Measurements from ENCODE around the gene NCOA1. TPM values are rescaled to one million over a fixed set of nuclear protein-coding genes. Genes with fewer than 3 reads are reported as not detected.
"Not testable (repeated sequence)": the region's sequence is repeated elsewhere in the genome, so short reads cannot be mapped to it uniquely, and the experiment has no call there.

Gene NCOA1
- polyA plus RNA-seq, 1 donor from 2014 or later = 23.0 TPM

- H3K27me3 ChIP-seq (ENCODE audit: insufficient read depth, low read depth, low read length) = no peaks in the 10 kb centered on the region
- H3K9ac ChIP-seq (ENCODE audit: low read length) = no peak overlapping the region
- H3K9me2 ChIP-seq (ENCODE audit: insufficient read depth, low read length) = no peaks in the 10 kb centered on the region
- TF ChIP-seq POLR2AphosphoS5 (IDR thresholded peaks at IDR 0.05) (no peak), SMC3 (conservative IDR thresholded peaks at IDR 0.05; ENCODE audit: poor library complexity) (no peak), MXI1 (conservative IDR thresholded peaks at IDR 0.05; ENCODE audit: poor library complexity, severe bottlenecking) (no peak), CTCF (IDR thresholded peaks at IDR 0.05; ENCODE audit: poor library complexity, severe bottlenecking) (no peak), REST (IDR thresholded peaks at IDR 0.05; ENCODE audit: borderline replicate concordance) (no peak), EZH2 (IDR thresholded peaks at IDR 0.05; ENCODE audit: borderline replicate concordance, insufficient read depth, low read length, poor library complexity, severe bottlenecking) (no peak), TAF1 (IDR thresholded peaks at IDR 0.05; ENCODE audit: low read depth) (no peak), RAD21 (conservative IDR thresholded peaks at IDR 0.05) (no peak), EP300 (conservative IDR thresholded peaks at IDR 0.05; ENCODE audit: poor library complexity, severe bottlenecking) (no peak)
- H3K79me2 ChIP-seq (replicated peaks; ENCODE audit: insufficient read depth, low read length) = peaks cover 27% of the 10 kb centered on the region
- H3K36me3 ChIP-seq (ENCODE audit: insufficient read depth, low read length) = no peaks in the 10 kb centered on the region
- no peak overlapping the region for H3K4me2 ChIP-seq (ENCODE audit: low read length)
- no peaks in the 10 kb centered on the region for H4K20me1 ChIP-seq (ENCODE audit: insufficient read depth)
- no peak overlapping the region for H3K4me3 ChIP-seq (ENCODE audit: low read length)
- H2AFZ ChIP-seq (ENCODE audit: low read depth, low read length) = no peak overlapping the region
- no peaks in the 10 kb centered on the region for H3F3A ChIP-seq (ENCODE audit: insufficient read depth, low read length, poor library complexity, severe bottlenecking)
- no peak overlapping the region for H3K27ac ChIP-seq (ENCODE audit: low read length)
- H3K9me3 ChIP-seq (ENCODE audit: low read length) = no peaks in the 10 kb centered on the region
These were observed 306.6 kb downstream of the NCOA1 start for GRCh38 chr2:24797644-24798043.

- not testable (repeated sequence) for H4K20me1 ChIP-seq (ENCODE audit: insufficient read depth); H3K9me3 ChIP-seq (ENCODE audit: low read length)
- H3K79me2 ChIP-seq (replicated peaks; ENCODE audit: insufficient read depth, low read length) = peaks cover 11% of the 10 kb centered on the region
These were observed 309.4 kb downstream of the NCOA1 start for GRCh38 chr2:24800487-24800886.

GRCh38 chr2:24805811-24806660 lies 315.0 kb downstream of the NCOA1 start:
- H2AFZ ChIP-seq (ENCODE audit: low read depth, low read length); H3K9ac ChIP-seq (ENCODE audit: low read length); H4K20me1 ChIP-seq (ENCODE audit: insufficient read depth); H3K4me2 ChIP-seq (ENCODE audit: low read length); H3K9me2 ChIP-seq (ENCODE audit: insufficient read depth, low read length); H3F3A ChIP-seq (ENCODE audit: insufficient read depth, low read length, poor library complexity, severe bottlenecking); H3K79me2 ChIP-seq (replicated peaks; ENCODE audit: insufficient read depth, low read length); H3K27ac ChIP-seq (ENCODE audit: low read length); H3K9me3 ChIP-seq (ENCODE audit: low read length); H3K27me3 ChIP-seq (ENCODE audit: insufficient read depth, low read depth, low read length); H3K36me3 ChIP-seq (ENCODE audit: insufficient read depth, low read length); H3K4me3 ChIP-seq (ENCODE audit: low read length): not testable (repeated sequence)

More at GRCh38 chr2:24800487-24800886, 309.4 kb downstream of the NCOA1 start:
- H2AFZ ChIP-seq (ENCODE audit: low read depth, low read length); H3K36me3 ChIP-seq (ENCODE audit: insufficient read depth, low read length); H3K4me2 ChIP-seq (ENCODE audit: low read length); H3K9ac ChIP-seq (ENCODE audit: low read length); H3K27ac ChIP-seq (ENCODE audit: low read length); H3F3A ChIP-seq (ENCODE audit: insufficient read depth, low read length, poor library complexity, severe bottlenecking); H3K4me3 ChIP-seq (ENCODE audit: low read length); H3K9me2 ChIP-seq (ENCODE audit: insufficient read depth, low read length); H3K27me3 ChIP-seq (ENCODE audit: insufficient read depth, low read depth, low read length): not testable (repeated sequence)
